COR-L47 (cell line): Measurements from ENCODE around the gene CAPN14.
"Not testable (repeated sequence)": the region's sequence is repeated elsewhere in the genome, so short reads cannot be mapped to it uniquely, and the experiment has no call there.

ENCODE experiments used
- DNase-seq: peaks from one replicate; lab custom pipeline; 2025; lab: John Stamatoyannopoulos, UW

The CAPN14 gene

GRCh38 chr2:31197166-31197565 lies 20.1 kb downstream of the CAPN14 start:
- no peak for DNase-seq

- DNase-seq: no peak
These were observed 20.7 kb downstream of the CAPN14 start for GRCh38 chr2:31196622-31197021.

GRCh38 chr2:31193806-31194205 lies 23.5 kb downstream of the CAPN14 start:
- DNase-seq: no peak

- no peak for DNase-seq
These were observed 24.4 kb downstream of the CAPN14 start for GRCh38 chr2:31192851-31193392.

GRCh38 chr2:31192396-31192795 lies 24.9 kb downstream of the CAPN14 start:
- DNase-seq: no peak

- no peak for DNase-seq
These were observed 25.4 kb downstream of the CAPN14 start for GRCh38 chr2:31191931-31192330.

GRCh38 chr2:31190188-31190587 lies 27.1 kb downstream of the CAPN14 start:
- no peak for DNase-seq

GRCh38 chr2:31189141-31189540 lies 28.2 kb downstream of the CAPN14 start:
- no peak for DNase-seq

GRCh38 chr2:31188131-31188530 lies 29.2 kb downstream of the CAPN14 start:
- no peak for DNase-seq

GRCh38 chr2:31187166-31187565 lies 30.1 kb downstream of the CAPN14 start:
- no peak for DNase-seq

- DNase-seq: not testable (repeated sequence)
These were observed 33.3 kb downstream of the CAPN14 start for GRCh38 chr2:31183973-31184372.

- DNase-seq: no peak
These were observed 40.6 kb downstream of the CAPN14 start for GRCh38 chr2:31176742-31177141.

GRCh38 chr2:31171142-31171541 lies 46.2 kb downstream of the CAPN14 start:
- no peak for DNase-seq

GRCh38 chr2:31170071-31170698 lies 47.1 kb downstream of the CAPN14 start:
- DNase-seq: peak; percentile 47

- DNase-seq: no peak
These were observed 49.0 kb downstream of the CAPN14 start for GRCh38 chr2:31168291-31168690.

GRCh38 chr2:31166925-31167324 lies 50.4 kb downstream of the CAPN14 start:
- no peak for DNase-seq

GRCh38 chr2:31163011-31163539 lies 54.2 kb downstream of the CAPN14 start:
- DNase-seq: no peak

GRCh38 chr2:31161637-31162036 lies 55.7 kb downstream of the CAPN14 start:
- DNase-seq: no peak

GRCh38 chr2:31151501-31151900 lies 65.8 kb downstream of the CAPN14 start:
- no peak for DNase-seq

- no peak for DNase-seq
These were observed 67.1 kb downstream of the CAPN14 start for GRCh38 chr2:31150120-31150670.

- no peak for DNase-seq
These were observed 68.8 kb downstream of the CAPN14 start for GRCh38 chr2:31148514-31148913.

- DNase-seq: no peak
These were observed 69.7 kb downstream of the CAPN14 start for GRCh38 chr2:31147645-31148044.

GRCh38 chr2:31142110-31142509 lies 75.2 kb downstream of the CAPN14 start:
- DNase-seq: no peak
